GM10248 (cell line): ENCODE data around the gene P3H3.

Experiments
- CTCF ChIA-PET: fragments of 300-600 bp; sonication (Branson Sonifier 250); formaldehyde crosslinking; extraction: SDS; loops from one replicate; lab custom pipeline; 2021; ENCODE audit warnings: antibody characterized with exemption; lab: Yijun Ruan, JAX
- POLR2A ChIA-PET: fragments of 350-650 bp; sonication (Branson Sonifier 250); formaldehyde crosslinking; extraction: SDS; loops from one replicate; lab custom pipeline; 2020; ENCODE audit warnings: antibody characterized with exemption; lab: Yijun Ruan, JAX
- DNase-seq: peaks from one replicate; pipeline ENCODE4 v3.0.0; 2012; ENCODE audit errors: extremely low spot score
- TF ChIP-seq, protein P1 (sequence below): IDR thresholded peaks from 2 replicates; pipeline ENCODE4 v1.5.1; 2012; ENCODE audit warnings: mild to moderate bottlenecking, low read depth; ENCODE audit errors: extremely low read depth, missing control alignments, control extremely low read depth

The P3H3 gene

DNA sequence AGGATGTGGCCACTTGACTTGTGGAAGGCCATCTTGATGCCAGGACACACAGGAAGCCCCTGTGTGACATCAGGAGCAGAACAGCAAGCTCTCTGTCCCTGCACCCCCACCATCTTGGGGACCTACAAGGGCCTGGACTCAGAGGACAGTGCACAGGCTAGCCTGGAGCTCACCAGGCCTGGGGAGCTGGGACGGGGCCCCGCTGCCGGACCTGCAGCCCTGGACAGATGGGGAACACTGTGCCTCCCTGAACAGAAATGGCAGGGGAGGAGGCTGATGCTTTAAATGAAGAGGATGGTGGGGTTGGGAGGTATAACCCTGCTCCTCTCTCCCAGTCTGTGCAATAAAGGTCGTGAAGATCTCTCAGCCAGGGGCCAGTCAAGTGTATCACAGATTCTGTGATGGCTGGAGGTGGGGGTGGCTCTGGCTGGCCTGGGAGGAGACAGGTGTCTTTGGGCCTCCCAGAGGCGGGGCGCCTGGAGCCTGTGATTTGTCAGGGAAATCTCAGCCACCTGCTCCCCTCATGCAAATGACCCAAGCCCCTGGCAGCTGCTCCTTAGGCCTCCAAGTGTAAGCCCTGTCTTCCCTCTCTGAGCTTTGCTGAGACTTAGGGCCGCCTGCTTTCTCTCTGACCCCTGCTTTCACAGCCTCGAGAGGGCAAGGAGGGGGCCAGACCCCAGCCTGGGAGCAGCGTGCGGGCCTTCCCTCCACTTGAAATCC is 11.4 kb downstream of the P3H3 start:
- ChIA-PET CTCF (interaction anchor here (0.9 to 6.3 kb wide), 7 partner anchors 9 to 107 kb away, joined by 3 to 41 read pairs (median 4); partner anchors contain the start of genes CDCA3, GPR162, MLF2 and USP5), POLR2A (interaction anchor here (1.4 to 1.9 kb wide), 2 partner anchors 12 to 28 kb away, joined by 6 read pairs; partner anchors contain the start of genes CDCA3 and TPI1)
- peak; percentile 78 for DNase-seq
- TF ChIP-seq, protein P1, sequence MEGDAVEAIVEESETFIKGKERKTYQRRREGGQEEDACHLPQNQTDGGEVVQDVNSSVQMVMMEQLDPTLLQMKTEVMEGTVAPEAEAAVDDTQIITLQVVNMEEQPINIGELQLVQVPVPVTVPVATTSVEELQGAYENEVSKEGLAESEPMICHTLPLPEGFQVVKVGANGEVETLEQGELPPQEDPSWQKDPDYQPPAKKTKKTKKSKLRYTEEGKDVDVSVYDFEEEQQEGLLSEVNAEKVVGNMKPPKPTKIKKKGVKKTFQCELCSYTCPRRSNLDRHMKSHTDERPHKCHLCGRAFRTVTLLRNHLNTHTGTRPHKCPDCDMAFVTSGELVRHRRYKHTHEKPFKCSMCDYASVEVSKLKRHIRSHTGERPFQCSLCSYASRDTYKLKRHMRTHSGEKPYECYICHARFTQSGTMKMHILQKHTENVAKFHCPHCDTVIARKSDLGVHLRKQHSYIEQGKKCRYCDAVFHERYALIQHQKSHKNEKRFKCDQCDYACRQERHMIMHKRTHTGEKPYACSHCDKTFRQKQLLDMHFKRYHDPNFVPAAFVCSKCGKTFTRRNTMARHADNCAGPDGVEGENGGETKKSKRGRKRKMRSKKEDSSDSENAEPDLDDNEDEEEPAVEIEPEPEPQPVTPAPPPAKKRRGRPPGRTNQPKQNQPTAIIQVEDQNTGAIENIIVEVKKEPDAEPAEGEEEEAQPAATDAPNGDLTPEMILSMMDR = no peak

DNA sequence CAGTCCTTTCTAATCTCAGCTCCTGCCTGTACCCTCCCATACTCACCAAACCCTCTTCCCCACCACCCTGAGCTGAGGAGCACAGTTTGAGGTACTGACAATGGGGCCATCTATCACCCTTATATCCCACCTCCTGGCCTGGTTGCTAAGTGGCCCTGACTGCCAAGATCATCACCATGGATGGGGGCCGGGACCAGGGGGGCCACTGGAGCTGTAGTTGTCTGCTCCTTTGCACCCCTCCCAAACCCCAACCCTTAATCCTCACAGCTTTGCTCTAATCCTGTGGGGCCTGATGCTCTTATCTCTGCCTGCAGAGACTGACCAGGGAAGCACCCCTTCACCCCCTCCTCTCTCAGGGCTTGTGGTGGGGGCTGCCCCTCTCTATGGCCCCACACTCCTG is 12.1 kb downstream of the P3H3 start:
- DNase-seq = no peak
- ChIA-PET CTCF (interaction anchor here (0.9 to 6.3 kb wide), 5 partner anchors 10 to 87 kb away, joined by 3 to 41 read pairs (median 15); partner anchors contain the start of genes CDCA3, GPR162, MLF2 and USP5), POLR2A (interaction anchor here (1.4 to 1.9 kb wide), 2 partner anchors 11 to 27 kb away, joined by 6 read pairs; partner anchors contain the start of genes CDCA3 and TPI1)
- TF ChIP-seq, protein P1 = no peak

DNA sequence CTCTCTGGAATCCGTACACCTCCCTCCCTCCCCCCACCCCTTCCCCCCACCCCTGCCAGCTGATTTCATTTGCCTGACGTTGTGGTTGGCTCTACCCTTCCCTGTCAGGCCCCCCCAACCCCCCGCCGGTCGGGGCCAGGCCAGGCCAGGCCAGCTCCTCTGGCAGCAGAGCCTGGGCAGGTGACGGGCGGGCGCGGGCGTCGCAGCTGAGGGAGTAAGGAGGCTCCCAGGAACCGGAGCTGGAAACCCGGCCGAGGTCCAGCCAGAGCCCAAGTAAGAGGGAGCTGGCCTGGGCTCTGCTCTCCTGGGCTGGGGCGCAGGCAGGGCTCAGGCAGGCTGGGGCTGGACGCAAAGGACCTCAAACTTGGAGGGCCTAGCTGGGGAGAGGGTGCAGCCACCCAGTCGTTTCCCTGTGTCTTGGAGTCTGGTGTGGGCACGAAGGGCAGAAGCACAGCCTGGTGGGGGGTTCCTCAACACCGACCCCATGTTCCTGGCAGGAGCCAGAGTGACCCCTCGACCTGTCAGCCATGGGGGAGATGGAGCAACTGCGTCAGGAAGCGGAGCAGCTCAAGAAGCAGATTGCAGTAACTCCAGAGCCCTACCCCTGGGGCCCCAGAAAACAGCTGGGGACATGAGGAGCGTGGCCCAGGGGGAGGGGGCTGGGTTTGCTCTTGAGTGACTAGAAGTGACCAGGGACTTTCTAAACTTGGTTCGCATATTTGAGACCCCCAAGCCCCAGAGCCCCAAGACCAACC is 12.7 kb downstream of the P3H3 start, which contains the start of gene GNB3:
TSS of gene GNB3 (plus strand) at position 165 of the 755 bp plus-strand sequence. CDS start at position 528, 363 bp downstream.
- TF ChIP-seq, protein P1 = no peak
- CTCF ChIA-PET = interaction anchor here (1.0 to 6.3 kb wide), 5 partner anchors 10 to 88 kb away, joined by 3 to 41 read pairs (median 15); partner anchors contain the start of genes CDCA3, GPR162, MLF2 and USP5
- POLR2A ChIA-PET = interaction anchor here (1.9 kb wide), 1 partner anchor 27 kb away, joined by 6 read pairs; the partner anchor contains the start of gene TPI1
- DNase-seq = no peak

DNA sequence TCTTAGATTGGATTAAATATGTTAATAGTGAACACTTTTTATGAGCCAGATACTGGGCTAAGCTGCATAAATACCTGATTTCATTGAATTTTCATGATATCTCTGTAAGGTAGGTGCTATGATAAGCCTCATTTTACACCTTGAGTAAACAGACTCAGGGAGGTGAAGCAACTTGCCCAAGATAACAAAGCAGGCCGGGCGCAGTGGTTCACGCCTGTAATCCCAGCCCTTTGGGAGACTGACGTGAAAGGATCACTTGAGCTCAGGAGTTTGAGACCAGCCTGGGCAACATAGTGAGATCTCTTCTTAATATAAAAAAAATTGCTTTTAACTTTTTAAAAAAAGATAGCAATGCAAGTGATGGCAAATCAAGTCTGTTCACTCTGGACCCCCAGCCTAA is 13.9 kb downstream of the P3H3 start:
- CTCF ChIA-PET = interaction anchor here (0.9 to 6.3 kb wide), 7 partner anchors 9 to 89 kb away, joined by 3 to 41 read pairs (median 4); partner anchors contain the start of genes CDCA3, GPR162, MLF2 and SPSB2
- DNase-seq = no peak
- TF ChIP-seq, protein P1 = no peak
- POLR2A ChIA-PET = interaction anchor here (1.5 kb wide), 1 partner anchor 25 kb away, joined by 4 read pairs; the partner anchor contains the start of gene TPI1

DNA sequence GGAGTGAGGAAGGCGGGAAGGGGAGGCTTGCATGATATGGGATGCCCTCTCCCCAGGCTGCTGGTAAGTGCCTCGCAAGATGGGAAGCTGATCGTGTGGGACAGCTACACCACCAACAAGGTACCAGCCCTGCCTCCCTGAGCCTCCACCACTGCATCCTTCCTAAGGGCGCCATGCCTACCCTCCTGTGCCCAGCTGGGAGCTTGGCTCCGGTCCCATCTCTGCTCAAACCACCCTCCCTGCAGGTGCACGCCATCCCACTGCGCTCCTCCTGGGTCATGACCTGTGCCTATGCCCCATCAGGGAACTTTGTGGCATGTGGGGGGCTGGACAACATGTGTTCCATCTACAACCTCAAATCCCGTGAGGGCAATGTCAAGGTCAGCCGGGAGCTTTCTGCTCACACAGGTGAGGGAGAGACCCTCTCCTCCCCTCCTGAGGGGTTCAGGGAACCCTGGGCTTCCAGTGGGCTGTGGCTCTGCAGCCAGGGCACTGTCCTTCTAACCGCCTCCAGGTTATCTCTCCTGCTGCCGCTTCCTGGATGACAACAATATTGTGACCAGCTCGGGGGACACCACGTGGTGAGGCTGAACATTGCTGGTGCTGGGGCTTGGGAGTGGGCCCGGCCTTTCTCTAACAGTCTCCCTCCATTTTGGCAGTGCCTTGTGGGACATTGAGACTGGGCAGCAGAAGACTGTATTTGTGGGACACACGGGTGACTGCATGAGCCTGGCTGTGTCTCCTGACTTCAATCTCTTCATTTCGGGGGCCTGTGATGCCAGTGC is 15.1 kb downstream of the P3H3 start:
- TF ChIP-seq, protein P1 = no peak
- ChIA-PET CTCF (interaction anchor here (1.1 to 6.3 kb wide), 7 partner anchors 8 to 84 kb away, joined by 3 to 41 read pairs (median 4); partner anchors contain the start of genes CDCA3, GPR162, P3H3 and TPI1), POLR2A (interaction anchor here (1.5 kb wide), 1 partner anchor 24 kb away, joined by 4 read pairs; the partner anchor contains the start of gene TPI1)
- DNase-seq = no peak
